GM23338 (cell line): ENCODE results near the gene TIAM1. TPM values are rescaled to one million over a fixed set of nuclear protein-coding genes. Genes with fewer than 3 reads are reported as not detected.

Experiments
- ATAC-seq: fragments of 200-7000 bp; cut with Tn5 transposase; 3 replicates; pipeline ENCODE4 v1.9.1; 2020
- DNase-seq: peaks from one replicate; pipeline ENCODE4 v3.0.0-alpha.2; 2015; ENCODE audit warnings: low spot score
- H2AFZ ChIP-seq: fragments of 200-600 bp; sonication (generic); 2 replicates; pipeline ENCODE4 v1.8.0; 2016; ENCODE audit warnings: antibody characterized with exemption, mild to moderate bottlenecking, moderate library complexity
- H3F3A ChIP-seq: fragments of 200-600 bp; sonication (generic); replicated peaks from 2 replicates; pipeline ENCODE4 v1.8.0; 2017; ENCODE audit warnings: antibody characterized with exemption, mixed run types, low read depth
- H3K27ac ChIP-seq: fragments of 200-600 bp; sonication (generic); 2 replicates; pipeline ENCODE4 v1.6.1; 2016; ENCODE audit warnings: low read depth
- H3K27me3 ChIP-seq: fragments of 200-600 bp; sonication (generic); 2 replicates; pipeline ENCODE4 v1.8.0; 2016; ENCODE audit warnings: mild to moderate bottlenecking, mixed run types, moderate library complexity; ENCODE audit not compliant: insufficient read depth
- H3K36me3 ChIP-seq: fragments of 200-600 bp; sonication (generic); 2 replicates; pipeline ENCODE4 v1.8.0; 2016; ENCODE audit warnings: mild to moderate bottlenecking; ENCODE audit not compliant: insufficient read depth
- H3K4me1 ChIP-seq: fragments of 200-600 bp; sonication (generic); 2 replicates; pipeline ENCODE4 v1.8.0; 2016; ENCODE audit warnings: mild to moderate bottlenecking, moderate library complexity; ENCODE audit not compliant: insufficient read depth
- H3K4me2 ChIP-seq: fragments of 200-600 bp; sonication (generic); 2 replicates; pipeline ENCODE4 v1.7.1; 2017; ENCODE audit warnings: mixed run types
- H3K4me3 ChIP-seq: fragments of 200-600 bp; sonication (generic); 2 replicates; pipeline ENCODE4 v1.6.1; 2016; ENCODE audit warnings: mixed run types
- H3K79me2 ChIP-seq: fragments of 200-600 bp; sonication (generic); replicated peaks from 2 replicates; pipeline ENCODE4 v1.8.0; 2017; ENCODE audit warnings: mild to moderate bottlenecking; ENCODE audit not compliant: insufficient read depth
- H3K9me2 ChIP-seq: fragments of 200-600 bp; sonication (generic); 2 replicates; pipeline ENCODE4 v1.8.0; 2017; ENCODE audit not compliant: insufficient read depth
- H4K20me1 ChIP-seq: fragments of 200-600 bp; sonication (generic); replicated peaks from 2 replicates; pipeline ENCODE4 v1.8.0; 2017; ENCODE audit warnings: mild to moderate bottlenecking; ENCODE audit not compliant: insufficient read depth
- H3K27ac Mint-ChIP-seq: 2 replicates; pipeline ENCODE4 v1.8.0; 2020; ENCODE audit warnings: inconsistent platforms, mild to moderate bottlenecking, moderate library complexity, mixed read lengths
- H3K27me3 Mint-ChIP-seq: 3 replicates; pipeline ENCODE4 v1.8.0; 2022; ENCODE audit warnings: low read depth, mild to moderate bottlenecking, moderate library complexity, mixed read lengths, inconsistent platforms; ENCODE audit not compliant: insufficient read depth, poor library complexity
- H3K36me3 Mint-ChIP-seq: 3 replicates; pipeline ENCODE4 v1.8.0; 2021; ENCODE audit warnings: low read depth, mild to moderate bottlenecking, inconsistent platforms, moderate library complexity, mixed read lengths
- H3K4me1 Mint-ChIP-seq: 3 replicates; pipeline ENCODE4 v1.8.0; 2020; ENCODE audit warnings: mild to moderate bottlenecking, inconsistent platforms, mixed read lengths
- H3K4me3 Mint-ChIP-seq: 3 replicates; pipeline ENCODE4 v1.8.0; 2021; ENCODE audit warnings: moderate library complexity, mild to moderate bottlenecking, inconsistent platforms, mixed read lengths
- H3K9me3 Mint-ChIP-seq: 3 replicates; pipeline ENCODE4 v1.8.0; 2020; ENCODE audit warnings: moderate library complexity, mild to moderate bottlenecking, inconsistent platforms, mixed read lengths
- CREB1 ChIP-seq: fragments of 250-450 bp; sonication (Bioruptor Pico); IDR thresholded peaks from 2 replicates; pipeline ENCODE4 v1.5.0; 2020; ENCODE audit warnings: low read depth, mild to moderate bottlenecking, moderate library complexity
- JUNB ChIP-seq: IDR thresholded peaks from one replicate; pipeline ENCODE4 v1.6.1; 2016; ENCODE audit warnings: antibody characterized with exemption; ENCODE audit not compliant: unreplicated experiment
- STAT1 ChIP-seq: IDR thresholded peaks from one replicate; pipeline ENCODE4 v1.6.1; 2016; ENCODE audit warnings: antibody characterized with exemption; ENCODE audit not compliant: unreplicated experiment
- ZNF114 ChIP-seq: fragments of 250-450 bp; sonication (Bioruptor Pico); IDR thresholded peaks from 2 replicates; pipeline ENCODE4 v1.5.0; 2020; ENCODE audit warnings: mild to moderate bottlenecking, moderate library complexity
- polyA plus RNA-seq: library from polyadenylated mRNA; unstranded; fragments of >200 nt; fragmentation: Nextera tagmentation; extraction: Ambion mirVana; gene quantifications from 2 replicates; pipeline ENCODE4 v1.2.1, GENCODE V29; 2016
- total RNA-seq: library from RNA; depleted of rRNA; stranded (reverse); fragments of >200 nt; shearing (Covaris generic); gene quantifications from 2 replicates; pipeline ENCODE4 v1.2.3, GENCODE V29; 2014
- TF ChIP-seq, protein P1 (sequence below): fragments of 250-450 bp; sonication (Bioruptor Pico); IDR thresholded peaks from 2 replicates; pipeline ENCODE4 v1.5.0; 2020; ENCODE audit warnings: mild to moderate bottlenecking, moderate library complexity
- TF ChIP-seq, protein P2 (sequence below): IDR thresholded peaks from one replicate; pipeline ENCODE4 v1.6.1; 2018; ENCODE audit warnings: antibody characterized with exemption; ENCODE audit not compliant: unreplicated experiment
- TF ChIP-seq, protein P3 (sequence below): IDR thresholded peaks from 2 replicates; pipeline ENCODE4 v1.6.1; 2016; ENCODE audit warnings: antibody characterized with exemption
- TF ChIP-seq, protein P4 (sequence below), 2 experiments: fragments of 200-600 bp in 1 of 2; sonication (generic) in 1 of 2; conservative IDR thresholded peaks; 2 replicates each; pipeline versions ENCODE4 v1.5.1 to v1.6.1; 2016 to 2017; ENCODE audit warnings: antibody characterized with exemption in 2 of 2, low read depth in 2 of 2, mild to moderate bottlenecking in 2 of 2, moderate library complexity in 1 of 2

TIAM1 gene
- total and polyA plus RNA-seq, 2 experiments from 2014 or later = 18.5 to 20.0 TPM

DNA sequence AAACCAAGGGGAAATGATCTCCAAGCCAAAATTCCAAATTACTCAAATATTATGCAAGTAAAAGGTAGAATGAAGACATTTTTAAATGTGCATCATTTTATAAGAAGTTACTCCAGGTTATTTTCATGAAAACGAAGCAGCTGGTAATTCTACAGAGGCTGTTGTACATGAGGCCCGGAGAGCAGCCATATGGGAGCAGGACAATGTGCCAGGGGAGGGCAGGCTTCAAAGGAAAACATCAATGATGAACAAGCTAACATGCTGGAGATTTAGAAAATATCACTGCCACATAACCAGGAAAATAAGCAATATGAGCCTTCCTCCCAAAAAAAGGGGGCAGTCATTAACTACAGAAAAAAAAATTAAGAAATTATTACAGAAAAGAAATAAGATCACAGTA is 109.1 kb downstream of the TIAM1 start:
- no peaks in the 10 kb centered on the region for H3K27me3 Mint-ChIP-seq
- H3K36me3 Mint-ChIP-seq = peaks cover 11% of the 10 kb centered on the region; the same call in 1 of the 3 replicates
- no peak overlapping the region for H3K4me2 ChIP-seq
- no peaks in the 10 kb centered on the region for H3F3A ChIP-seq
- ATAC-seq = no peak
- no peaks in the 10 kb centered on the region; the same call in 2 of the 3 replicates for H3K9me3 Mint-ChIP-seq
- H3K9me2 ChIP-seq = no peaks in the 10 kb centered on the region
- DNase-seq = no peak
- H3K4me1 ChIP-seq = no peaks in the 10 kb centered on the region
- no peaks in the 10 kb centered on the region for H3K4me1 Mint-ChIP-seq
- no peak overlapping the region for H3K4me3 ChIP-seq
- H2AFZ ChIP-seq = no peak overlapping the region
- no peaks in the 10 kb centered on the region; the same call in 1 of the 2 replicates for H3K36me3 ChIP-seq
- no peaks in the 10 kb centered on the region for H3K79me2 ChIP-seq
- TF ChIP-seq, protein P1, sequence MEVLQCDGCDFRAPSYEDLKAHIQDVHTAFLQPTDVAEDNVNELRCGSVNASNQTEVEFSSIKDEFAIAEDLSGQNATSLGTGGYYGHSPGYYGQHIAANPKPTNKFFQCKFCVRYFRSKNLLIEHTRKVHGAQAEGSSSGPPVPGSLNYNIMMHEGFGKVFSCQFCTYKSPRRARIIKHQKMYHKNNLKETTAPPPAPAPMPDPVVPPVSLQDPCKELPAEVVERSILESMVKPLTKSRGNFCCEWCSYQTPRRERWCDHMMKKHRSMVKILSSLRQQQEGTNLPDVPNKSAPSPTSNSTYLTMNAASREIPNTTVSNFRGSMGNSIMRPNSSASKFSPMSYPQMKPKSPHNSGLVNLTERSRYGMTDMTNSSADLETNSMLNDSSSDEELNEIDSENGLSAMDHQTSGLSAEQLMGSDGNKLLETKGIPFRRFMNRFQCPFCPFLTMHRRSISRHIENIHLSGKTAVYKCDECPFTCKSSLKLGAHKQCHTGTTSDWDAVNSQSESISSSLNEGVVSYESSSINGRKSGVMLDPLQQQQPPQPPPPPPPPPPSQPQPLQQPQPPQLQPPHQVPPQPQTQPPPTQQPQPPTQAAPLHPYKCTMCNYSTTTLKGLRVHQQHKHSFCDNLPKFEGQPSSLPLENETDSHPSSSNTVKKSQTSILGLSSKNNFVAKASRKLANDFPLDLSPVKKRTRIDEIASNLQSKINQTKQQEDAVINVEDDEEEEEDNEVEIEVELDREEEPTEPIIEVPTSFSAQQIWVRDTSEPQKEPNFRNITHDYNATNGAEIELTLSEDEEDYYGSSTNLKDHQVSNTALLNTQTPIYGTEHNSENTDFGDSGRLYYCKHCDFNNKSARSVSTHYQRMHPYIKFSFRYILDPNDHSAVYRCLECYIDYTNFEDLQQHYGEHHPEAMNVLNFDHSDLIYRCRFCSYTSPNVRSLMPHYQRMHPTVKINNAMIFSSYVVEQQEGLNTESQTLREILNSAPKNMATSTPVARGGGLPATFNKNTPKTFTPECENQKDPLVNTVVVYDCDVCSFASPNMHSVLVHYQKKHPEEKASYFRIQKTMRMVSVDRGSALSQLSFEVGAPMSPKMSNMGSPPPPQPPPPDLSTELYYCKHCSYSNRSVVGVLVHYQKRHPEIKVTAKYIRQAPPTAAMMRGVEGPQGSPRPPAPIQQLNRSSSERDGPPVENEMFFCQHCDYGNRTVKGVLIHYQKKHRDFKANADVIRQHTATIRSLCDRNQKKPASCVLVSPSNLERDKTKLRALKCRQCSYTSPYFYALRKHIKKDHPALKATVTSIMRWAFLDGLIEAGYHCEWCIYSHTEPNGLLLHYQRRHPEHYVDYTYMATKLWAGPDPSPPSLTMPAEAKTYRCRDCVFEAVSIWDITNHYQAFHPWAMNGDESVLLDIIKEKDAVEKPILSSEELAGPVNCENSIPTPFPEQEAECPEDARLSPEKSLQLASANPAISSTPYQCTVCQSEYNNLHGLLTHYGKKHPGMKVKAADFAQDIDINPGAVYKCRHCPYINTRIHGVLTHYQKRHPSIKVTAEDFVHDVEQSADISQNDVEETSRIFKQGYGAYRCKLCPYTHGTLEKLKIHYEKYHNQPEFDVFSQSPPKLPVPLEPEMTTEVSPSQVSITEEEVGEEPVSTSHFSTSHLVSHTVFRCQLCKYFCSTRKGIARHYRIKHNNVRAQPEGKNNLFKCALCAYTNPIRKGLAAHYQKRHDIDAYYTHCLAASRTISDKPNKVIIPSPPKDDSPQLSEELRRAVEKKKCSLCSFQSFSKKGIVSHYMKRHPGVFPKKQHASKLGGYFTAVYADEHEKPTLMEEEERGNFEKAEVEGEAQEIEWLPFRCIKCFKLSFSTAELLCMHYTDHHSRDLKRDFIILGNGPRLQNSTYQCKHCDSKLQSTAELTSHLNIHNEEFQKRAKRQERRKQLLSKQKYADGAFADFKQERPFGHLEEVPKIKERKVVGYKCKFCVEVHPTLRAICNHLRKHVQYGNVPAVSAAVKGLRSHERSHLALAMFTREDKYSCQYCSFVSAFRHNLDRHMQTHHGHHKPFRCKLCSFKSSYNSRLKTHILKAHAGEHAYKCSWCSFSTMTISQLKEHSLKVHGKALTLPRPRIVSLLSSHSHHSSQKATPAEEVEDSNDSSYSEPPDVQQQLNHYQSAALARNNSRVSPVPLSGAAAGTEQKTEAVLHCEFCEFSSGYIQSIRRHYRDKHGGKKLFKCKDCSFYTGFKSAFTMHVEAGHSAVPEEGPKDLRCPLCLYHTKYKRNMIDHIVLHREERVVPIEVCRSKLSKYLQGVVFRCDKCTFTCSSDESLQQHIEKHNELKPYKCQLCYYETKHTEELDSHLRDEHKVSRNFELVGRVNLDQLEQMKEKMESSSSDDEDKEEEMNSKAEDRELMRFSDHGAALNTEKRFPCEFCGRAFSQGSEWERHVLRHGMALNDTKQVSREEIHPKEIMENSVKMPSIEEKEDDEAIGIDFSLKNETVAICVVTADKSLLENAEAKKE (CRISPR knock-in tag) = no peak
- TF ChIP-seq, protein P2, sequence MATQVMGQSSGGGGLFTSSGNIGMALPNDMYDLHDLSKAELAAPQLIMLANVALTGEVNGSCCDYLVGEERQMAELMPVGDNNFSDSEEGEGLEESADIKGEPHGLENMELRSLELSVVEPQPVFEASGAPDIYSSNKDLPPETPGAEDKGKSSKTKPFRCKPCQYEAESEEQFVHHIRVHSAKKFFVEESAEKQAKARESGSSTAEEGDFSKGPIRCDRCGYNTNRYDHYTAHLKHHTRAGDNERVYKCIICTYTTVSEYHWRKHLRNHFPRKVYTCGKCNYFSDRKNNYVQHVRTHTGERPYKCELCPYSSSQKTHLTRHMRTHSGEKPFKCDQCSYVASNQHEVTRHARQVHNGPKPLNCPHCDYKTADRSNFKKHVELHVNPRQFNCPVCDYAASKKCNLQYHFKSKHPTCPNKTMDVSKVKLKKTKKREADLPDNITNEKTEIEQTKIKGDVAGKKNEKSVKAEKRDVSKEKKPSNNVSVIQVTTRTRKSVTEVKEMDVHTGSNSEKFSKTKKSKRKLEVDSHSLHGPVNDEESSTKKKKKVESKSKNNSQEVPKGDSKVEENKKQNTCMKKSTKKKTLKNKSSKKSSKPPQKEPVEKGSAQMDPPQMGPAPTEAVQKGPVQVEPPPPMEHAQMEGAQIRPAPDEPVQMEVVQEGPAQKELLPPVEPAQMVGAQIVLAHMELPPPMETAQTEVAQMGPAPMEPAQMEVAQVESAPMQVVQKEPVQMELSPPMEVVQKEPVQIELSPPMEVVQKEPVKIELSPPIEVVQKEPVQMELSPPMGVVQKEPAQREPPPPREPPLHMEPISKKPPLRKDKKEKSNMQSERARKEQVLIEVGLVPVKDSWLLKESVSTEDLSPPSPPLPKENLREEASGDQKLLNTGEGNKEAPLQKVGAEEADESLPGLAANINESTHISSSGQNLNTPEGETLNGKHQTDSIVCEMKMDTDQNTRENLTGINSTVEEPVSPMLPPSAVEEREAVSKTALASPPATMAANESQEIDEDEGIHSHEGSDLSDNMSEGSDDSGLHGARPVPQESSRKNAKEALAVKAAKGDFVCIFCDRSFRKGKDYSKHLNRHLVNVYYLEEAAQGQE = no peak
- TF ChIP-seq CREB1 (CRISPR knock-in tag) (no peak), ZNF114 (no peak), JUNB (no peak), STAT1 (no peak)
- TF ChIP-seq, protein P3, sequence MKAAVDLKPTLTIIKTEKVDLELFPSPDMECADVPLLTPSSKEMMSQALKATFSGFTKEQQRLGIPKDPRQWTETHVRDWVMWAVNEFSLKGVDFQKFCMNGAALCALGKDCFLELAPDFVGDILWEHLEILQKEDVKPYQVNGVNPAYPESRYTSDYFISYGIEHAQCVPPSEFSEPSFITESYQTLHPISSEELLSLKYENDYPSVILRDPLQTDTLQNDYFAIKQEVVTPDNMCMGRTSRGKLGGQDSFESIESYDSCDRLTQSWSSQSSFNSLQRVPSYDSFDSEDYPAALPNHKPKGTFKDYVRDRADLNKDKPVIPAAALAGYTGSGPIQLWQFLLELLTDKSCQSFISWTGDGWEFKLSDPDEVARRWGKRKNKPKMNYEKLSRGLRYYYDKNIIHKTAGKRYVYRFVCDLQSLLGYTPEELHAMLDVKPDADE = no peak
- TF ChIP-seq, protein P4, sequence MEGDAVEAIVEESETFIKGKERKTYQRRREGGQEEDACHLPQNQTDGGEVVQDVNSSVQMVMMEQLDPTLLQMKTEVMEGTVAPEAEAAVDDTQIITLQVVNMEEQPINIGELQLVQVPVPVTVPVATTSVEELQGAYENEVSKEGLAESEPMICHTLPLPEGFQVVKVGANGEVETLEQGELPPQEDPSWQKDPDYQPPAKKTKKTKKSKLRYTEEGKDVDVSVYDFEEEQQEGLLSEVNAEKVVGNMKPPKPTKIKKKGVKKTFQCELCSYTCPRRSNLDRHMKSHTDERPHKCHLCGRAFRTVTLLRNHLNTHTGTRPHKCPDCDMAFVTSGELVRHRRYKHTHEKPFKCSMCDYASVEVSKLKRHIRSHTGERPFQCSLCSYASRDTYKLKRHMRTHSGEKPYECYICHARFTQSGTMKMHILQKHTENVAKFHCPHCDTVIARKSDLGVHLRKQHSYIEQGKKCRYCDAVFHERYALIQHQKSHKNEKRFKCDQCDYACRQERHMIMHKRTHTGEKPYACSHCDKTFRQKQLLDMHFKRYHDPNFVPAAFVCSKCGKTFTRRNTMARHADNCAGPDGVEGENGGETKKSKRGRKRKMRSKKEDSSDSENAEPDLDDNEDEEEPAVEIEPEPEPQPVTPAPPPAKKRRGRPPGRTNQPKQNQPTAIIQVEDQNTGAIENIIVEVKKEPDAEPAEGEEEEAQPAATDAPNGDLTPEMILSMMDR (conservative IDR thresholded peaks at IDR 0.05; ENCODE audit: low read depth in 2 of 2) = no peak
- H3K27me3 ChIP-seq = no peaks in the 10 kb centered on the region
- no peak overlapping the region for H3K27ac ChIP-seq
- H3K27ac Mint-ChIP-seq = no peak overlapping the region
- no peaks in the 10 kb centered on the region; the same call in 1 of the 2 replicates for H4K20me1 ChIP-seq
- H3K4me3 Mint-ChIP-seq = no peak overlapping the region
